GM15510 (cell line): ENCODE data around the gene NFATC2.

Experiments used
- POLR2A ChIP-seq: IDR thresholded peaks from 3 replicates; pipeline ENCODE4 v1.6.1; 2011; ENCODE audit warnings: borderline replicate concordance; ENCODE audit not compliant: insufficient read length; ENCODE audit errors: extremely low read depth

The NFATC2 gene

GRCh38 chr20:51450984-51451383, 91.5 kb downstream of the NFATC2 start:
- TF ChIP-seq POLR2A, result no peak

- no peak for TF ChIP-seq POLR2A
Measured at GRCh38 chr20:51450221-51450712, 92.3 kb downstream of the NFATC2 start.

GRCh38 chr20:51449498-51450220, 92.9 kb downstream of the NFATC2 start:
- no peak for TF ChIP-seq POLR2A

- no peak for TF ChIP-seq POLR2A
Measured at GRCh38 chr20:51447765-51448148, 94.8 kb downstream of the NFATC2 start.

- TF ChIP-seq POLR2A, result no peak
Measured at GRCh38 chr20:51447097-51447764, 95.3 kb downstream of the NFATC2 start.

GRCh38 chr20:51446656-51447055, 95.9 kb downstream of the NFATC2 start:
- no peak for TF ChIP-seq POLR2A

GRCh38 chr20:51446230-51446629, 96.3 kb downstream of the NFATC2 start:
- TF ChIP-seq POLR2A, result no peak

GRCh38 chr20:51445591-51445990, 96.9 kb downstream of the NFATC2 start:
- no peak for TF ChIP-seq POLR2A

- no peak for TF ChIP-seq POLR2A
Measured at GRCh38 chr20:51444922-51445438, 97.5 kb downstream of the NFATC2 start.

GRCh38 chr20:51444467-51444866, 98.1 kb downstream of the NFATC2 start:
- TF ChIP-seq POLR2A, result no peak

- TF ChIP-seq POLR2A, result no peak
Measured at GRCh38 chr20:51442602-51443001, 99.9 kb downstream of the NFATC2 start.

- no peak for TF ChIP-seq POLR2A
Measured at GRCh38 chr20:51440589-51440988, 101.9 kb downstream of the NFATC2 start.

- no peak for TF ChIP-seq POLR2A
Measured at GRCh38 chr20:51439160-51439689, 103.3 kb downstream of the NFATC2 start.

GRCh38 chr20:51438136-51438535, 104.4 kb downstream of the NFATC2 start:
- no peak for TF ChIP-seq POLR2A

GRCh38 chr20:51437182-51437924, 105.2 kb downstream of the NFATC2 start:
- no peak for TF ChIP-seq POLR2A

- no peak for TF ChIP-seq POLR2A
Measured at GRCh38 chr20:51434580-51435247, 107.8 kb downstream of the NFATC2 start.
